ENCODE measurements around the gene ADCY5. TPM values are rescaled to one million over a fixed set of nuclear protein-coding genes. Genes with fewer than 3 reads are reported as not detected.

The ADCY5 gene
- total RNA-seq, 1 experiment from 2014 or later: 0.49 TPM

GRCh38 chr3:123388811-123389627 lies 59.9 kb downstream of the ADCY5 start:
- RAD21 ChIA-PET (ENCODE audit: low non-redundant PET in 1 of 2, low total read pairs in 2 of 2, uncharacterized antibody in 2 of 2, unreplicated experiment in 2 of 2): no interaction called here
- CTCF ChIA-PET: no interaction called here
- no peaks in the 10 kb centered on the region for H3K9me2 ChIP-seq (ENCODE audit: insufficient read depth)
- no peaks in the 10 kb centered on the region for H4K20me1 ChIP-seq (ENCODE audit: insufficient read depth)
- no peak overlapping the region for H3K27ac ChIP-seq (ENCODE audit: low read depth, low read length)
- no peak overlapping the region for H3K9ac ChIP-seq (ENCODE audit: low read length)
- no peak overlapping the region for H2AFZ ChIP-seq (ENCODE audit: low read depth, low read length, poor library complexity, severe bottlenecking)
- H3K27me3 ChIP-seq (ENCODE audit: insufficient read depth, low read length): no peaks in the 10 kb centered on the region
- H3K9me3 ChIP-seq (ENCODE audit: control insufficient read depth in 1 of 2, insufficient read depth in 1 of 2, low read depth in 1 of 2, low read length in 2 of 2): no peaks in the 10 kb centered on the region
- H3K4me3 ChIP-seq (replicated peaks in 1 of 2; ENCODE audit: low read depth in 1 of 2, low read length in 2 of 2): no peak overlapping the region
- TF ChIP-seq CEBPB (IDR thresholded peaks at IDR 0.05; ENCODE audit: low read depth) (no peak), ZFX (IDR thresholded peaks at IDR 0.05) (no peak), SP1 (IDR thresholded peaks at IDR 0.05; ENCODE audit: low read depth) (no peak), ZNF274 (IDR thresholded peaks at IDR 0.05; ENCODE audit: low read depth, low read length) (no peak), JUND (IDR thresholded peaks at IDR 0.05) (no peak), ELF1 (IDR thresholded peaks at IDR 0.05; ENCODE audit: borderline replicate concordance, low read depth) (no peak)
- no TSS peak for BruUV-seq (replicated peaks)
- peaks cover 7 to 12% of the 10 kb centered on the region in 2 experiments for H3K4me1 ChIP-seq (ENCODE audit: control insufficient read depth in 1 of 2, insufficient read depth in 2 of 2, low read length in 2 of 2)
- no peaks in the 10 kb centered on the region for H3K79me2 ChIP-seq (ENCODE audit: insufficient read depth, low read length)
- no peak for DNase-seq (ENCODE audit: low read depth, low spot score)
- no peak for ATAC-seq
- intact Hi-C loops (cut with micrococcal nuclease): no loop called here
- POLR2A ChIA-PET: no interaction called here
- H3K4me2 ChIP-seq (ENCODE audit: low read length): no peak overlapping the region
- no peaks in the 10 kb centered on the region for H3K36me3 ChIP-seq (ENCODE audit: control insufficient read depth in 1 of 2, insufficient read depth in 2 of 2, low read length in 2 of 2)

GRCh38 chr3:123388042-123388441 lies 60.8 kb downstream of the ADCY5 start:
- Histone ChIP-seq H3K4me1 (ENCODE audit: control insufficient read depth in 1 of 2, insufficient read depth in 2 of 2, low read length in 2 of 2) (peaks cover 7 to 20% of the 10 kb centered on the region in 2 experiments), H3K27ac (ENCODE audit: low read depth, low read length) (no peak overlapping the region), H3K79me2 (ENCODE audit: insufficient read depth, low read length) (no peaks in the 10 kb centered on the region), H3K9me2 (ENCODE audit: insufficient read depth) (no peaks in the 10 kb centered on the region), H3K4me2 (ENCODE audit: low read length) (no peak overlapping the region), H2AFZ (ENCODE audit: low read depth, low read length, poor library complexity, severe bottlenecking) (no peak overlapping the region), H3K9me3 (ENCODE audit: control insufficient read depth in 1 of 2, insufficient read depth in 1 of 2, low read depth in 1 of 2, low read length in 2 of 2) (no peaks in the 10 kb centered on the region), H3K4me3 (replicated peaks in 1 of 2; ENCODE audit: low read depth in 1 of 2, low read length in 2 of 2) (no peak overlapping the region), H3K9ac (ENCODE audit: low read length) (no peak overlapping the region), H3K27me3 (ENCODE audit: insufficient read depth, low read length) (no peaks in the 10 kb centered on the region), H3K36me3 (ENCODE audit: control insufficient read depth in 1 of 2, insufficient read depth in 2 of 2, low read length in 2 of 2) (no peaks in the 10 kb centered on the region), H4K20me1 (ENCODE audit: insufficient read depth) (no peaks in the 10 kb centered on the region)
- ChIA-PET RAD21 (ENCODE audit: low non-redundant PET in 1 of 2, low total read pairs in 2 of 2, uncharacterized antibody in 2 of 2, unreplicated experiment in 2 of 2) (no interaction called here), CTCF (no interaction called here), POLR2A (no interaction called here)
- DNase-seq (ENCODE audit: low read depth, low spot score) (no peak), ATAC-seq (no peak)
- no peak for TF ChIP-seq SP1 (IDR thresholded peaks at IDR 0.05; ENCODE audit: low read depth)
- TF ChIP-seq POLR2A (IDR thresholded peaks at IDR 0.05; ENCODE audit: borderline replicate concordance, extremely low read depth, insufficient read depth, insufficient read length): no peak
- no peak for TF ChIP-seq CBX3 (IDR thresholded peaks at IDR 0.05; ENCODE audit: low read depth)
- TF ChIP-seq REST (IDR thresholded peaks at IDR 0.05; ENCODE audit: low read depth): no peak
- TF ChIP-seq ZFX (IDR thresholded peaks at IDR 0.05): no peak
- TF ChIP-seq CTCF (IDR thresholded peaks at IDR 0.05 in 2 of 3, conservative IDR thresholded peaks at IDR 0.05 in 1 of 3; ENCODE audit: borderline replicate concordance in 1 of 3, insufficient read depth in 1 of 3, low read depth in 2 of 3, low read length in 2 of 3): no peak
- BruUV-seq (replicated peaks): no TSS peak
- intact Hi-C loops (cut with micrococcal nuclease): no loop called here
